HepG2 (cell line): Measurements from ENCODE around the gene NAB1. TPM values are rescaled to one million over a fixed set of nuclear protein-coding genes. Genes with fewer than 3 reads are reported as not detected.

Source experiments
- CHCHD3 ChIP-seq: sonication (generic); formaldehyde crosslinking; IDR thresholded peaks from 2 replicates; pipeline ENCODE4 v1.8.0; 2022; ENCODE audit warnings: mild to moderate bottlenecking, missing genetic modification reagents, moderate library complexity
- ETV6 ChIP-seq: sonication (generic); formaldehyde crosslinking; conservative IDR thresholded peaks from 2 replicates; pipeline ENCODE4 v1.4.0; 2020; ENCODE audit warnings: missing genetic modification reagents
- GFI1 ChIP-seq: sonication (generic); formaldehyde crosslinking; IDR thresholded peaks from 2 replicates; pipeline ENCODE4 v1.5.0; 2020; ENCODE audit warnings: missing genetic modification reagents, mild to moderate bottlenecking, borderline replicate concordance
- HIC2 ChIP-seq: sonication (generic); formaldehyde crosslinking; IDR thresholded peaks from 2 replicates; pipeline ENCODE4 v1.9.0; 2022; ENCODE audit warnings: low read depth, missing genetic modification reagents
- KAT7 ChIP-seq: IDR thresholded peaks from 2 replicates; pipeline ENCODE4 v1.6.1; 2018; ENCODE audit warnings: borderline replicate concordance, missing compliant biosample characterization
- KDM4B ChIP-seq: sonication (generic); formaldehyde crosslinking; IDR thresholded peaks from 2 replicates; pipeline ENCODE4 v1.4.0; 2020; ENCODE audit warnings: missing genetic modification reagents
- NR1H2 ChIP-seq: sonication (generic); formaldehyde crosslinking; IDR thresholded peaks from 2 replicates; pipeline ENCODE4 v1.8.1; 2022; ENCODE audit warnings: low read depth, missing genetic modification reagents, borderline replicate concordance
- ZBTB8A ChIP-seq: sonication (generic); formaldehyde crosslinking; IDR thresholded peaks from 2 replicates; pipeline ENCODE4 v1.4.0; 2020; ENCODE audit warnings: mild to moderate bottlenecking, low read depth, missing genetic modification reagents, borderline replicate concordance
- ZFP41 ChIP-seq: sonication (generic); formaldehyde crosslinking; IDR thresholded peaks from 2 replicates; pipeline ENCODE4 v1.4.0; 2020; ENCODE audit warnings: mild to moderate bottlenecking, missing genetic modification reagents, borderline replicate concordance
- ZFX ChIP-seq: sonication (generic); formaldehyde crosslinking; IDR thresholded peaks from 2 replicates; pipeline ENCODE4 v1.4.0; 2020; ENCODE audit warnings: mild to moderate bottlenecking, low read depth, missing genetic modification reagents, moderate library complexity
- ZNF703 ChIP-seq: sonication (generic); formaldehyde crosslinking; IDR thresholded peaks from 2 replicates; pipeline ENCODE4 v1.5.1; 2020; ENCODE audit warnings: missing genetic modification reagents, mild to moderate bottlenecking, moderate library complexity, borderline replicate concordance
- ZNF724P ChIP-seq: sonication (generic); formaldehyde crosslinking; IDR thresholded peaks from 2 replicates; pipeline ENCODE4 v1.8.0; 2022; ENCODE audit warnings: missing genetic modification reagents, borderline replicate concordance
- polyA plus RNA-seq, 8 experiments: library from polyadenylated mRNA; depleted of rRNA in 3 of 8; stranded (reverse) in 7 of 8; unstranded in 1 of 8; fragments of >200 nt; fragmentation: Illumina TruSeq in 4 of 8; extraction: Trizol in 4 of 8; gene quantifications; 2 replicates each; pipeline versions ENCODE4 v1.2.1 to v1.2.3, GENCODE V29; 2011 to 2016; ENCODE audit warnings: low read depth in 4 of 8, missing spikeins in 1 of 8, mixed read lengths in 1 of 8; ENCODE audit not compliant: insufficient read depth in 1 of 8
- total RNA-seq, 5 experiments: library from RNA; depleted of rRNA; stranded (reverse); fragments of >200 nt; fragmentation: Illumina TruSeq; extraction: Trizol; gene quantifications; 2 replicates each; pipeline ENCODE4 v1.2.3, GENCODE V29; 2016; ENCODE audit warnings: low read depth in 1 of 5
- TF ChIP-seq, protein P1 (sequence below): conservative IDR thresholded peaks from 2 replicates; pipeline ENCODE4 v1.6.1; 2018; ENCODE audit warnings: missing genetic modification reagents
- TF ChIP-seq, protein P2 (sequence below): sonication (generic); formaldehyde crosslinking; IDR thresholded peaks from 2 replicates; pipeline ENCODE4 v1.5.0; 2020; ENCODE audit warnings: missing genetic modification reagents
- TF ChIP-seq, protein P3 (sequence below): sonication (generic); formaldehyde crosslinking; IDR thresholded peaks from 2 replicates; pipeline ENCODE4 v1.5.1; 2020; ENCODE audit warnings: missing genetic modification reagents, mild to moderate bottlenecking, borderline replicate concordance
- TF ChIP-seq, protein P4 (sequence below): sonication (generic); formaldehyde crosslinking; IDR thresholded peaks from 2 replicates; pipeline ENCODE4; 2020; ENCODE audit warnings: missing genetic modification reagents, mild to moderate bottlenecking, borderline replicate concordance
- TF ChIP-seq, protein P5 (sequence below): sonication (generic); formaldehyde crosslinking; IDR thresholded peaks from 2 replicates; pipeline ENCODE4 v1.4.0; 2020; ENCODE audit warnings: missing genetic modification reagents

Gene NAB1
- total and polyA plus RNA-seq, 2 of the 13 experiments (the other 11 are each of a cell fraction or from before 2014, with no cell fraction given) = 24.5 to 46.0 TPM

- TF ChIP-seq, protein P1, sequence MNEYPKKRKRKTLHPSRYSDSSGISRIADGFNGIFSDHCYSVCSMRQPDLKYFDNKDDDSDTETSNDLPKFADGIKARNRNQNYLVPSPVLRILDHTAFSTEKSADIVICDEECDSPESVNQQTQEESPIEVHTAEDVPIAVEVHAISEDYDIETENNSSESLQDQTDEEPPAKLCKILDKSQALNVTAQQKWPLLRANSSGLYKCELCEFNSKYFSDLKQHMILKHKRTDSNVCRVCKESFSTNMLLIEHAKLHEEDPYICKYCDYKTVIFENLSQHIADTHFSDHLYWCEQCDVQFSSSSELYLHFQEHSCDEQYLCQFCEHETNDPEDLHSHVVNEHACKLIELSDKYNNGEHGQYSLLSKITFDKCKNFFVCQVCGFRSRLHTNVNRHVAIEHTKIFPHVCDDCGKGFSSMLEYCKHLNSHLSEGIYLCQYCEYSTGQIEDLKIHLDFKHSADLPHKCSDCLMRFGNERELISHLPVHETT = peak; percentile 40; the same call in 1 of the 2 replicates
- TF ChIP-seq HIC2 (CRISPR knock-in tag) (no peak), ZNF703 (CRISPR knock-in tag) (no peak; the same call in 1 of the 2 replicates), CHCHD3 (CRISPR knock-in tag) (peak; percentile 62; the same call in 1 of the 2 replicates), NR1H2 (CRISPR knock-in tag) (0 out of 2 replicates have a peak, but pooled peaks have one; percentile 75), KAT7 (peak; percentile 70; the same call in 1 of the 2 replicates), ZFX (CRISPR knock-in tag) (peak; percentile 63), GFI1 (CRISPR knock-in tag) (no peak), ZBTB8A (CRISPR knock-in tag) (0 out of 2 replicates have a peak, but pooled peaks have one; percentile 23), ETV6 (CRISPR knock-in tag) (no peak), ZNF724P (peak; percentile 64; the same call in 1 of the 2 replicates), KDM4B (peak; percentile 12; the same call in 1 of the 2 replicates), ZFP41 (0 out of 2 replicates have a peak, but pooled peaks have one; percentile 30)
- TF ChIP-seq, protein P2, sequence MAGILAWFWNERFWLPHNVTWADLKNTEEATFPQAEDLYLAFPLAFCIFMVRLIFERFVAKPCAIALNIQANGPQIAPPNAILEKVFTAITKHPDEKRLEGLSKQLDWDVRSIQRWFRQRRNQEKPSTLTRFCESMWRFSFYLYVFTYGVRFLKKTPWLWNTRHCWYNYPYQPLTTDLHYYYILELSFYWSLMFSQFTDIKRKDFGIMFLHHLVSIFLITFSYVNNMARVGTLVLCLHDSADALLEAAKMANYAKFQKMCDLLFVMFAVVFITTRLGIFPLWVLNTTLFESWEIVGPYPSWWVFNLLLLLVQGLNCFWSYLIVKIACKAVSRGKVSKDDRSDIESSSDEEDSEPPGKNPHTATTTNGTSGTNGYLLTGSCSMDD (CRISPR knock-in tag) = no peak
- TF ChIP-seq, protein P3, sequence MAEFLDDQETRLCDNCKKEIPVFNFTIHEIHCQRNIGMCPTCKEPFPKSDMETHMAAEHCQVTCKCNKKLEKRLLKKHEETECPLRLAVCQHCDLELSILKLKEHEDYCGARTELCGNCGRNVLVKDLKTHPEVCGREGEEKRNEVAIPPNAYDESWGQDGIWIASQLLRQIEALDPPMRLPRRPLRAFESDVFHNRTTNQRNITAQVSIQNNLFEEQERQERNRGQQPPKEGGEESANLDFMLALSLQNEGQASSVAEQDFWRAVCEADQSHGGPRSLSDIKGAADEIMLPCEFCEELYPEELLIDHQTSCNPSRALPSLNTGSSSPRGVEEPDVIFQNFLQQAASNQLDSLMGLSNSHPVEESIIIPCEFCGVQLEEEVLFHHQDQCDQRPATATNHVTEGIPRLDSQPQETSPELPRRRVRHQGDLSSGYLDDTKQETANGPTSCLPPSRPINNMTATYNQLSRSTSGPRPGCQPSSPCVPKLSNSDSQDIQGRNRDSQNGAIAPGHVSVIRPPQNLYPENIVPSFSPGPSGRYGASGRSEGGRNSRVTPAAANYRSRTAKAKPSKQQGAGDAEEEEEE (CRISPR knock-in tag) = no peak
- TF ChIP-seq, protein P4, sequence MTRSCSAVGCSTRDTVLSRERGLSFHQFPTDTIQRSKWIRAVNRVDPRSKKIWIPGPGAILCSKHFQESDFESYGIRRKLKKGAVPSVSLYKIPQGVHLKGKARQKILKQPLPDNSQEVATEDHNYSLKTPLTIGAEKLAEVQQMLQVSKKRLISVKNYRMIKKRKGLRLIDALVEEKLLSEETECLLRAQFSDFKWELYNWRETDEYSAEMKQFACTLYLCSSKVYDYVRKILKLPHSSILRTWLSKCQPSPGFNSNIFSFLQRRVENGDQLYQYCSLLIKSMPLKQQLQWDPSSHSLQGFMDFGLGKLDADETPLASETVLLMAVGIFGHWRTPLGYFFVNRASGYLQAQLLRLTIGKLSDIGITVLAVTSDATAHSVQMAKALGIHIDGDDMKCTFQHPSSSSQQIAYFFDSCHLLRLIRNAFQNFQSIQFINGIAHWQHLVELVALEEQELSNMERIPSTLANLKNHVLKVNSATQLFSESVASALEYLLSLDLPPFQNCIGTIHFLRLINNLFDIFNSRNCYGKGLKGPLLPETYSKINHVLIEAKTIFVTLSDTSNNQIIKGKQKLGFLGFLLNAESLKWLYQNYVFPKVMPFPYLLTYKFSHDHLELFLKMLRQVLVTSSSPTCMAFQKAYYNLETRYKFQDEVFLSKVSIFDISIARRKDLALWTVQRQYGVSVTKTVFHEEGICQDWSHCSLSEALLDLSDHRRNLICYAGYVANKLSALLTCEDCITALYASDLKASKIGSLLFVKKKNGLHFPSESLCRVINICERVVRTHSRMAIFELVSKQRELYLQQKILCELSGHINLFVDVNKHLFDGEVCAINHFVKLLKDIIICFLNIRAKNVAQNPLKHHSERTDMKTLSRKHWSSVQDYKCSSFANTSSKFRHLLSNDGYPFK (CRISPR knock-in tag) = 0 out of 2 replicates have a peak, but pooled peaks have one; percentile 15
- TF ChIP-seq, protein P5, sequence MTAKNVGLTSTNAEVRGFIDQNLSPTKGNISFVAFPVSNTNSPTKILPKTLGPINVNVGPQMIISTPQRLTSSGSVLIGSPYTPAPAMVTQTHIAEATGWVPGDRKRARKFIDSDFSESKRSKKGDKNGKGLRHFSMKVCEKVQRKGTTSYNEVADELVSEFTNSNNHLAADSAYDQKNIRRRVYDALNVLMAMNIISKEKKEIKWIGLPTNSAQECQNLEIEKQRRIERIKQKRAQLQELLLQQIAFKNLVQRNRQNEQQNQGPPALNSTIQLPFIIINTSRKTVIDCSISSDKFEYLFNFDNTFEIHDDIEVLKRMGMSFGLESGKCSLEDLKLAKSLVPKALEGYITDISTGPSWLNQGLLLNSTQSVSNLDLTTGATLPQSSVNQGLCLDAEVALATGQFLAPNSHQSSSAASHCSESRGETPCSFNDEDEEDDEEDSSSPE (CRISPR knock-in tag) = 0 out of 2 replicates have a peak, but pooled peaks have one; percentile 53
These were observed at the start of gene NAB1 (continued) for GRCh38 chr2:190649035-190649797.
